ENCODE results near the gene RERE.

GRCh38 chr1:8496473-8496872 is 321.0 kb downstream of the RERE start:
- TF ChIP-seq, protein P1, sequence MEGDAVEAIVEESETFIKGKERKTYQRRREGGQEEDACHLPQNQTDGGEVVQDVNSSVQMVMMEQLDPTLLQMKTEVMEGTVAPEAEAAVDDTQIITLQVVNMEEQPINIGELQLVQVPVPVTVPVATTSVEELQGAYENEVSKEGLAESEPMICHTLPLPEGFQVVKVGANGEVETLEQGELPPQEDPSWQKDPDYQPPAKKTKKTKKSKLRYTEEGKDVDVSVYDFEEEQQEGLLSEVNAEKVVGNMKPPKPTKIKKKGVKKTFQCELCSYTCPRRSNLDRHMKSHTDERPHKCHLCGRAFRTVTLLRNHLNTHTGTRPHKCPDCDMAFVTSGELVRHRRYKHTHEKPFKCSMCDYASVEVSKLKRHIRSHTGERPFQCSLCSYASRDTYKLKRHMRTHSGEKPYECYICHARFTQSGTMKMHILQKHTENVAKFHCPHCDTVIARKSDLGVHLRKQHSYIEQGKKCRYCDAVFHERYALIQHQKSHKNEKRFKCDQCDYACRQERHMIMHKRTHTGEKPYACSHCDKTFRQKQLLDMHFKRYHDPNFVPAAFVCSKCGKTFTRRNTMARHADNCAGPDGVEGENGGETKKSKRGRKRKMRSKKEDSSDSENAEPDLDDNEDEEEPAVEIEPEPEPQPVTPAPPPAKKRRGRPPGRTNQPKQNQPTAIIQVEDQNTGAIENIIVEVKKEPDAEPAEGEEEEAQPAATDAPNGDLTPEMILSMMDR (conservative IDR thresholded peaks at IDR 0.05): no peak
- no peak for TF ChIP-seq ZFX (IDR thresholded peaks at IDR 0.05)

Data from C4-2B (cell line).